H9 (cell line): ENCODE data around the gene PIK3CD. TPM values are rescaled to one million over a fixed set of nuclear protein-coding genes. Genes with fewer than 3 reads are reported as not detected.
A peak's percentile ranks its signal among the peaks of the same experiment; 100 is the strongest.

ENCODE experiments used
- DNase-seq: peaks from one replicate; pipeline ENCODE4 v3.0.0-alpha.2; 2017
- H2AFZ ChIP-seq: one replicate; pipeline ENCODE4 v1.6.1; 2013; ENCODE audit warnings: mild to moderate bottlenecking, low read length, control low read depth, moderate library complexity
- H2AK5ac ChIP-seq: 2 replicates; pipeline ENCODE4 v1.6.1; 2013; ENCODE audit warnings: low read length, control low read depth, mixed read lengths; ENCODE audit not compliant: insufficient read length
- H2BK120ac ChIP-seq: one replicate; pipeline ENCODE4 v1.6.1; 2013; ENCODE audit warnings: low read depth, mild to moderate bottlenecking, low read length, control low read depth, inconsistent platforms; ENCODE audit not compliant: poor library complexity, severe bottlenecking
- H2BK12ac ChIP-seq: 2 replicates; pipeline ENCODE4 v1.6.1; 2013; ENCODE audit warnings: low read length, control low read depth, mixed read lengths, low read depth; ENCODE audit not compliant: insufficient read length
- H2BK15ac ChIP-seq: 2 replicates; pipeline ENCODE4 v1.6.1; 2013; ENCODE audit warnings: low read depth, low read length, control low read depth
- H2BK20ac ChIP-seq: one replicate; pipeline ENCODE4 v1.6.1; 2013; ENCODE audit warnings: low read depth, mild to moderate bottlenecking, low read length, control low read depth, inconsistent platforms; ENCODE audit not compliant: poor library complexity, severe bottlenecking
- H2BK5ac ChIP-seq: 2 replicates; pipeline ENCODE4 v1.6.1; 2013; ENCODE audit warnings: low read length, control low read depth, mixed read lengths; ENCODE audit not compliant: insufficient read length
- H3K14ac ChIP-seq: 2 replicates; pipeline ENCODE4 v1.6.1; 2013; ENCODE audit warnings: low read length, control low read depth; ENCODE audit not compliant: insufficient read depth
- H3K18ac ChIP-seq: 2 replicates; pipeline ENCODE4 v1.6.1; 2013; ENCODE audit warnings: low read depth, mild to moderate bottlenecking, mixed read lengths, low read length, control low read depth; ENCODE audit not compliant: insufficient read length
- H3K23ac ChIP-seq: 2 replicates; pipeline ENCODE4 v1.6.1; 2013; ENCODE audit warnings: low read length, control low read depth, mixed read lengths, low read depth; ENCODE audit not compliant: insufficient read length
- H3K23me2 ChIP-seq: 2 replicates; pipeline ENCODE4 v1.6.1; 2013; ENCODE audit warnings: low read depth, mild to moderate bottlenecking, mixed read lengths, low read length, control low read depth; ENCODE audit not compliant: insufficient read length, poor library complexity, severe bottlenecking
- H3K27ac ChIP-seq: 2 replicates; pipeline ENCODE4 v1.5.1; 2013; ENCODE audit warnings: low read length, control low read depth, mixed read lengths, low read depth; ENCODE audit not compliant: insufficient read length
- H3K27me3 ChIP-seq: 2 replicates; pipeline ENCODE4 v1.6.1; 2013; ENCODE audit warnings: low read length, control low read depth, inconsistent platforms; ENCODE audit not compliant: insufficient read depth
- H3K4ac ChIP-seq: 2 replicates; pipeline ENCODE4 v1.6.1; 2013; ENCODE audit warnings: low read depth, mild to moderate bottlenecking, control low read depth, inconsistent platforms, low read length, moderate library complexity
- H3K4me1 ChIP-seq: 2 replicates; pipeline ENCODE4 v1.6.1; 2013; ENCODE audit warnings: low read length, control low read depth, inconsistent platforms; ENCODE audit not compliant: insufficient read depth
- H3K4me2 ChIP-seq: 2 replicates; pipeline ENCODE4 v1.6.1; 2013; ENCODE audit warnings: low read length, control low read depth, mixed read lengths; ENCODE audit not compliant: insufficient read length, insufficient read depth
- H3K56ac ChIP-seq: 2 replicates; pipeline ENCODE4 v1.6.1; 2013; ENCODE audit warnings: low read depth, mild to moderate bottlenecking, mixed read lengths, low read length, control low read depth; ENCODE audit not compliant: insufficient read length
- H3K79me1 ChIP-seq: 2 replicates; pipeline ENCODE4 v1.6.1; 2013; ENCODE audit warnings: low read depth, mild to moderate bottlenecking, moderate library complexity, low read length, control low read depth, inconsistent platforms; ENCODE audit not compliant: insufficient read depth, poor library complexity, severe bottlenecking
- H3K79me2 ChIP-seq: 2 replicates; pipeline ENCODE4 v1.6.1; 2013; ENCODE audit warnings: low read length, control low read depth, inconsistent platforms; ENCODE audit not compliant: insufficient read depth
- H3K9ac ChIP-seq: 2 replicates; pipeline ENCODE4 v1.6.1; 2013; ENCODE audit warnings: low read length, control low read depth, mixed read lengths; ENCODE audit not compliant: insufficient read length; ENCODE audit errors: extremely low read depth
- H3K9me3 ChIP-seq: one replicate; pipeline ENCODE4 v1.6.1; 2013; ENCODE audit warnings: low read depth, low read length, inconsistent platforms; ENCODE audit not compliant: control insufficient read depth
- H3T11ph ChIP-seq: one replicate; pipeline ENCODE4 v1.6.1; 2013; ENCODE audit warnings: mild to moderate bottlenecking, low read length, control low read depth, inconsistent platforms
- H4K20me1 ChIP-seq: one replicate; pipeline ENCODE4 v1.6.1; 2013; ENCODE audit not compliant: control insufficient read depth, insufficient read length, insufficient read depth
- H4K5ac ChIP-seq: 2 replicates; pipeline ENCODE4 v1.6.1; 2013; ENCODE audit warnings: low read depth, mild to moderate bottlenecking, mixed read lengths, low read length, control low read depth; ENCODE audit not compliant: insufficient read length
- H4K8ac ChIP-seq: replicated peaks from 2 replicates; pipeline ENCODE4 v1.6.1; 2013; ENCODE audit warnings: low read length, control low read depth, mixed read lengths, low read depth; ENCODE audit not compliant: insufficient read length
- H4K91ac ChIP-seq: 2 replicates; pipeline ENCODE4 v1.6.1; 2013; ENCODE audit warnings: low read depth, mild to moderate bottlenecking, moderate library complexity, mixed read lengths, low read length, control low read depth; ENCODE audit not compliant: insufficient read length
- H3K27ac Mint-ChIP-seq, 3 experiments: 2 replicates in 2 of 3; 3 replicates in 1 of 3; pipeline ENCODE4 v1.8.0; 2020 to 2021; ENCODE audit warnings: mixed read lengths in 3 of 3, mild to moderate bottlenecking in 1 of 3, moderate library complexity in 1 of 3
- H3K27me3 Mint-ChIP-seq: 2 replicates; pipeline ENCODE4 v1.8.0; 2021; ENCODE audit warnings: low read depth, mild to moderate bottlenecking, moderate library complexity, mixed read lengths
- H3K36me3 Mint-ChIP-seq, 3 experiments: 2 replicates in 2 of 3; 3 replicates in 1 of 3; pipeline ENCODE4 v1.8.0; 2020 to 2021; ENCODE audit warnings: low read depth in 3 of 3, mixed read lengths in 3 of 3; ENCODE audit not compliant: insufficient read depth in 1 of 3
- H3K4me1 Mint-ChIP-seq, 2 experiments: 2 replicates each; pipeline ENCODE4 v1.8.0; 2020; ENCODE audit warnings: mixed read lengths in 2 of 2
- H3K4me3 Mint-ChIP-seq, 2 experiments: 2 replicates in 1 of 2; 3 replicates in 1 of 2; pipeline ENCODE4 v1.8.0; 2020 to 2021; ENCODE audit warnings: mild to moderate bottlenecking in 2 of 2, mixed read lengths in 2 of 2, moderate library complexity in 1 of 2
- H3K9me3 Mint-ChIP-seq, 2 experiments: 2 replicates in 1 of 2; 3 replicates in 1 of 2; pipeline ENCODE4 v1.8.0; 2020; ENCODE audit warnings: mild to moderate bottlenecking in 2 of 2, mixed read lengths in 2 of 2, moderate library complexity in 1 of 2
- CTCF ChIP-seq: fragments of 200-600 bp; sonication (generic); conservative IDR thresholded peaks from 3 replicates; pipeline ENCODE4 v1.8.0; 2021; ENCODE audit warnings: antibody characterized with exemption, mild to moderate bottlenecking
- WGBS: extraction: QIAGEN DNeasy Blood & Tissue Kit; methylation state at CpG from one replicate; pipeline ENCODE4 v1.1.7; 2013; ENCODE audit warnings: missing lambda C conversion rate, low lambda C conversion rate, mixed read lengths; ENCODE audit not compliant: insufficient read length; ENCODE audit errors: extremely low coverage; 5-methylcytosine and 5-hydroxymethylcytosine counted together
- total RNA-seq: library from RNA; stranded (reverse); gene quantifications from 2 replicates; pipeline ENCODE4 v1.2.1, GENCODE V29; 2021

PIK3CD gene
- total RNA-seq, 1 experiment from 2014 or later = 10.0 TPM

- H3K4me2 ChIP-seq = no peak overlapping the region
- H3K56ac ChIP-seq = no peak overlapping the region
- H2BK120ac ChIP-seq = no peak overlapping the region
- no peak overlapping the region for H4K8ac ChIP-seq
- no peak overlapping the region; a peak in 1 of 5 replicates for H3K4me3 Mint-ChIP-seq
- H3K23me2 ChIP-seq = no peaks in the 10 kb centered on the region
- H3K23ac ChIP-seq = no peak overlapping the region
- DNase-seq = peak; percentile 84
- H2AK5ac ChIP-seq = no peak overlapping the region
- peaks cover 0 to 3% of the 10 kb centered on the region in 2 experiments; a peak in 1 of 4 replicates for H3K4me1 Mint-ChIP-seq
- H3K9me3 Mint-ChIP-seq = no peaks in the 10 kb centered on the region
- no peak overlapping the region for H3T11ph ChIP-seq
- H4K91ac ChIP-seq = no peak overlapping the region
- H2AFZ ChIP-seq = no peak overlapping the region
- H3K79me2 ChIP-seq = no peaks in the 10 kb centered on the region
- H2BK20ac ChIP-seq = no peak overlapping the region
- H3K14ac ChIP-seq = no peak overlapping the region
- no peaks in the 10 kb centered on the region for H3K4me1 ChIP-seq
- no peak overlapping the region for H2BK5ac ChIP-seq
- WGBS = no CpG with 5 or more reads among the region's 16 CpGs
- no peak overlapping the region for H3K9ac ChIP-seq
- no peaks in the 10 kb centered on the region for H3K9me3 ChIP-seq
- no peak overlapping the region for H4K5ac ChIP-seq
- peak overlapping the region in 1 of 3 experiments; percentile 61; a peak in 1 of 7 replicates for H3K27ac Mint-ChIP-seq
- no peaks in the 10 kb centered on the region for H4K20me1 ChIP-seq
- no peak overlapping the region for H3K4ac ChIP-seq
- peaks cover 7% of the 10 kb centered on the region for H3K27me3 Mint-ChIP-seq
- H3K18ac ChIP-seq = no peak overlapping the region
- peak; percentile 89 for TF ChIP-seq CTCF
- H3K79me1 ChIP-seq = no peaks in the 10 kb centered on the region
- H2BK12ac ChIP-seq = no peak overlapping the region
- H3K36me3 Mint-ChIP-seq = peaks cover 3 to 15% (median 14%) of the 10 kb centered on the region in 3 experiments; a peak in 5 of 7 replicates
- H2BK15ac ChIP-seq = no peak overlapping the region
- no peak overlapping the region for H3K27ac ChIP-seq
- no peaks in the 10 kb centered on the region for H3K27me3 ChIP-seq
These were observed 36.0 kb upstream of the PIK3CD start for GRCh38 chr1:9615316-9616063.
